ENCODE data around the gene C14orf93. TPM values are rescaled to one million over a fixed set of nuclear protein-coding genes. Genes with fewer than 3 reads are reported as not detected.
"Not testable (repeated sequence)": the region's sequence is repeated elsewhere in the genome, so short reads cannot be mapped to it uniquely, and the experiment has no call there.

Gene C14orf93
- total and polyA plus RNA-seq, 2 experiments from 2014 or later: 6.7 to 26.3 TPM

- H3K27me3 ChIP-seq: no peaks in the 10 kb centered on the region
- no peaks in the 10 kb centered on the region for H3K9me3 ChIP-seq (ENCODE audit: low read depth)
- H3K27ac ChIP-seq: no peak overlapping the region
- peaks cover 12% of the 10 kb centered on the region for H3K4me1 ChIP-seq (ENCODE audit: low read depth)
- peak overlapping the region; percentile 36 for H3K4me3 ChIP-seq
- no peak for DNase-seq (ENCODE audit: low read depth in 1 of 2, low spot score in 1 of 2)
- TF ChIP-seq CTCF (IDR thresholded peaks at IDR 0.05; ENCODE audit: low read depth, low read length): no peak
- no peaks in the 10 kb centered on the region for H3K36me3 ChIP-seq
Measured at GRCh38 chr14:23009483-23009938, 432 bp downstream of the C14orf93 start.

GRCh38 chr14:23008831-23009230 is 1.1 kb downstream of the C14orf93 start:
- DNase-seq (ENCODE audit: low read depth in 1 of 2, low spot score in 1 of 2): no peak
- H3K27ac ChIP-seq: no peak overlapping the region
- no peak overlapping the region for H3K4me3 ChIP-seq
- H3K27me3 ChIP-seq: no peaks in the 10 kb centered on the region
- H3K9me3 ChIP-seq (ENCODE audit: low read depth): no peaks in the 10 kb centered on the region
- H3K36me3 ChIP-seq: no peaks in the 10 kb centered on the region
- peaks cover 12% of the 10 kb centered on the region for H3K4me1 ChIP-seq (ENCODE audit: low read depth)
- no peak for TF ChIP-seq CTCF (IDR thresholded peaks at IDR 0.05; ENCODE audit: low read depth, low read length)

- Histone ChIP-seq H3K27me3 (no peaks in the 10 kb centered on the region), H3K9me3 (ENCODE audit: low read depth) (no peaks in the 10 kb centered on the region), H3K36me3 (no peaks in the 10 kb centered on the region), H3K27ac (peak overlapping the region; percentile 89), H3K4me3 (peak overlapping the region; percentile 40), H3K4me1 (ENCODE audit: low read depth) (peaks cover 12% of the 10 kb centered on the region)
- peak; percentile 29 for TF ChIP-seq CTCF (IDR thresholded peaks at IDR 0.05; ENCODE audit: low read depth, low read length)
- DNase-seq (ENCODE audit: low read depth in 1 of 2, low spot score in 1 of 2): peak; percentile 96 to 99
Measured at GRCh38 chr14:23006544-23007419, 3.2 kb downstream of the C14orf93 start.

- H3K27ac ChIP-seq: peak overlapping the region; percentile 89
- no peak for DNase-seq (ENCODE audit: low read depth in 1 of 2, low spot score in 1 of 2)
Measured at GRCh38 chr14:23006188-23006534, 3.8 kb downstream of the C14orf93 start.

GRCh38 chr14:23005451-23006187 is 4.3 kb downstream of the C14orf93 start:
- H3K4me3 ChIP-seq: peak overlapping the region; percentile 40
- H3K27ac ChIP-seq: no peak overlapping the region
- no peaks in the 10 kb centered on the region for H3K9me3 ChIP-seq (ENCODE audit: low read depth)
- H3K4me1 ChIP-seq (ENCODE audit: low read depth): peaks cover 12% of the 10 kb centered on the region
- TF ChIP-seq CTCF (IDR thresholded peaks at IDR 0.05; ENCODE audit: low read depth, low read length): no peak
- no peaks in the 10 kb centered on the region for H3K36me3 ChIP-seq
- no peak for DNase-seq (ENCODE audit: low read depth in 1 of 2, low spot score in 1 of 2)
- H3K27me3 ChIP-seq: no peaks in the 10 kb centered on the region

More at GRCh38 chr14:23006188-23006534, 3.8 kb downstream of the C14orf93 start:
- H3K4me3 ChIP-seq: peak overlapping the region; percentile 40
- peaks cover 12% of the 10 kb centered on the region for H3K4me1 ChIP-seq (ENCODE audit: low read depth)
- H3K36me3 ChIP-seq: no peaks in the 10 kb centered on the region
- H3K27me3 ChIP-seq: no peaks in the 10 kb centered on the region
- no peak for TF ChIP-seq CTCF (IDR thresholded peaks at IDR 0.05; ENCODE audit: low read depth, low read length)
- H3K9me3 ChIP-seq (ENCODE audit: low read depth): no peaks in the 10 kb centered on the region

GRCh38 chr14:23004274-23004673 is 5.7 kb downstream of the C14orf93 start:
- not testable (repeated sequence) for DNase-seq (ENCODE audit: low read depth in 1 of 2, low spot score in 1 of 2); H3K36me3 ChIP-seq; H3K27me3 ChIP-seq; H3K9me3 ChIP-seq (ENCODE audit: low read depth); H3K4me3 ChIP-seq; H3K27ac ChIP-seq
- peaks cover 16% of the 10 kb centered on the region for H3K4me1 ChIP-seq (ENCODE audit: low read depth)
